GM18868 (cell line): ENCODE data around the gene AIM2.
"Not testable (repeated sequence)": the region's sequence is repeated elsewhere in the genome, so short reads cannot be mapped to it uniquely, and the experiment has no call there.

Source experiments
- ATAC-seq: cut with Tn5 transposase; IDR thresholded peaks from one replicate; pipeline ENCODE4 v1.9.1; 2021; ENCODE audit warnings: mild to moderate bottlenecking, moderate library complexity; ENCODE audit not compliant: unreplicated experiment

The AIM2 gene

DNA sequence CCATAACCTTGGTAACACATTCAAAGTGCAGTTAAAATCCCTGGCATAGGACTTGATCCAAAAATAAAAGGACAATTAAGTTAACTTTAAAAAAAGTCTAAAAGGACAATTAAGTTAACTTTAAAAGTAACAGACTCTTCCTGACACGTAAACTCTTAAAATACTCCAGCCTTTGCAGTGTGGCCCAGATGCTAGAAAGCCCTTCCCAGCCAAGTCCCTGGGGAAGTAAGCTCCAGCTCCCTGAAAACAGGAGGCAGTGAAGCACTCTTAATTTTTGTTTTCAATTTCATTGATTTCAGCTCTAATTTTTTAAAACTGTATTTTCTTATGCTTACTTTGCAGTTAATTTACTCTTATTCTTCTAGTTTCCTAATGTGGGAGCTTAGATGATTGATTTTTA lies 5.1 kb upstream of the AIM2 start:
- no peak for ATAC-seq

DNA sequence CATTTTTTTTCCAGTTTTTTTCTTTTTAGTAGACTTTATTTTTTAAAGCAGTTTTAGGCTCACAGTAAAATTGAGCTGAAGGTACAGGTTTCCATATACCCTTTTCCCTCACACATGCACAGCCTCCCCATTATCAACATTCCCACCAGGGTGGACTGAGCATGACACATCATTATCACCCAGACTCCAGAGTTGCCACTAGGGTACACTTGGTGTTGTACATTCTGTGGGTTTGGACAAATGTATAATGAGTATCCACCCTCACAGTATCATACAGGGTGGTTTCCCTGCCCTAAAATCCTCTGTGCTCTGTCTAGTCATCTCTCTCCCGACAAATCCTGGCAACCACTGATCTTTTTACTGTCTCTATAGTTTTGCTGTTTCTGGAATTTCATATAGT lies 3.0 kb upstream of the AIM2 start:
- no peak for ATAC-seq

- ATAC-seq, result peak; percentile 77
Observed at GRCh38 chr1:159077120-159077961, 775 bp upstream of the AIM2 start.

GRCh38 chr1:159071970-159072582 lies 4.5 kb downstream of the AIM2 start:
- ATAC-seq, result no peak

GRCh38 chr1:159068886-159069285 lies 7.7 kb downstream of the AIM2 start:
- no peak for ATAC-seq

GRCh38 chr1:159067699-159068621 lies 8.6 kb downstream of the AIM2 start:
- ATAC-seq, result peak; percentile 83

GRCh38 chr1:159066108-159066507 lies 10.5 kb downstream of the AIM2 start:
- ATAC-seq, result no peak

GRCh38 chr1:159065106-159065505 lies 11.5 kb downstream of the AIM2 start:
- ATAC-seq, result no peak

- no peak for ATAC-seq
Observed at GRCh38 chr1:159058751-159059150, 17.8 kb downstream of the AIM2 start.

DNA sequence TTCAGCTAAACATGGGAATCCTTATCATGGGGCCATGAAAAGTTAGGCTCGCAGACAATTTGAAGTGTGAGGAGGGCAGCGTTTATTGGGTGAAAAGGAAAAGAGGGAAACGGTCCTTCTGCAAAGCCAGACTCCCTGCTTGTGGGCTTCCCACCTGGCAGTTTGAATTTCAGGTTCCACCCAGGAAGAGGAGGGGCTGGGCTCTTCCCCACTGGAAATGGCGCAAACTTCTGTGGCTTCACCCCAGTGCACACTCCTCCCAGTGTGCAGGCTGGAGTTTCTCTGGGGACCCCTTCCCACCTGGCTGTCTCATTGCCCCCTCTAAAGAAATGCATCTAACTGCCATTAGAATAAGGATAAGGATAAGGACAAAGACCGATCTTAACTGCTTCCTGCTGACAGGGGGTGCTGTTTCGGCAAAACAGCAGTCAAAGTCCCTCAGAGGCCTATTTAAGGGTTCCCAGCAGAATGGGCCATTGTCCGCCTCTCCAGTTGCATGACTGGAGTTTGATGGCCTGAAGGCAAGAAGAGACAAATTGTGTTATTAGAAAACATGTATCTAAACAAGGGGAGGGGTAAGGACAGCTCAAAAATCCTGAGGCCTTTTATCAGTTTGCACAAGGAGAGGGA lies 20.4 kb downstream of the AIM2 start:
- ATAC-seq, result no peak

DNA sequence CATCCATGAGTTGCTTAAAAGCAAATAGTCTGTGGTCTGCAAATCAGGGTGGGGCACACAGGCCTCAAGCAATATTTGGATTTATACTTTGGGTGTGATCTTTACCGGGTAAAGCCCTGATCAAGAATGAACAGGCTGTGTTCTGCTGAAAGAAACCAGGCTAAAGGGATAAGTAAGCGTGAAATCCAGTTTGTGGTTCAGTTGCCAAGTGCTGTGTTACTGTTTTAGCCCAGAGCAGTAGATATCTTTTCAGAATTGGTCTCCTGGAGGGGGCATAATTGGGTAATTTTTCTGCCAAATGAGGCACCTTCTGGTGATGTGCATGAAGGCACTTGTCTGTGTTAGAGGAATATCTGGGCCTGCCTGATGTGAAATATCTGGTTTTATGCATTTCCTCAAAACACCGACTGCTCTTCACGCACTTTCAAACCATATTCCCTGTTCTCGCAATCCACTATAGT lies 21.4 kb downstream of the AIM2 start:
- no peak for ATAC-seq

DNA sequence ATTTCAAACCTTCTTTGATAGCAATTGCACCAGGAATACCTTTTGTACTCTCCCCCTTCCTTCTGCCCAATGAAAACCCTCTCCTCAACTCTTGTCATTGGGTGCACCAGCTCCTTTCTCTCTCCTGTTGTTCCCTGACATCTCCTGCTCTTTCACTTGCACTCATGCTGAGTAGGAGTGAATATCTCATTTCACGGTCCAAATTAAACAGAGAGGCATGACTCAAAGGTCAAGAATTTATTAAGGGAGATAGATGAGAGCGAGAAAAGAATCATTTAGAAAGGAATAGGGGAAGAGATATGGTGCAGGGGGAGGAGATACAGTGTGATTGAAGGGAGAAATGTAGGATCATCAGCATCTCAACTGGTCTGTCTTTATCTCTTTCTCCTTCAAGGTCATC lies 22.1 kb downstream of the AIM2 start:
- ATAC-seq, result no peak

DNA sequence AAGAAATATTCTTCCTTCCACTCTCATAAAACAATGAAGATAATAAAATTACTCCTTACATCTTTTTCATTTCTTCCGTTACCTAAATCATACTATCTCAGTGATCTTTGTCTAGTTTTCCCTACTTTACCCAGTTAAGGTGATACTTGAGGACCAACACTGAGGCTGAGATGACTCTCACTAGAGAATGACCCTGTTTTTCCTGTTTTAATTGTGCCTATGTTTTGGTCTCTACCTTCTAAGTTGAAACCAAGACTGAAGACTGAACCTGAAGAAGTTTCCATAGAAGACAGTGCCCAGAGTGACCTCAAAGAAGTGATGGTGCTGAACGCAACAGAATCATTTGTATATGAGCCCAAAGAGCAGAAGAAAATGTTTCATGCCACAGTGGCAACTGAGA lies 25.1 kb downstream of the AIM2 start:
- ATAC-seq, result no peak

- ATAC-seq, result not testable (repeated sequence)
Observed at GRCh38 chr1:159046486-159046885, 30.1 kb downstream of the AIM2 start.

- ATAC-seq, result peak; percentile 80
Observed at GRCh38 chr1:159040893-159041724, 35.5 kb downstream of the AIM2 start.

GRCh38 chr1:159040206-159040605 lies 36.4 kb downstream of the AIM2 start:
- no peak for ATAC-seq

GRCh38 chr1:159030877-159031447 lies 45.6 kb downstream of the AIM2 start:
- no peak for ATAC-seq

GRCh38 chr1:159030311-159030710 lies 46.3 kb downstream of the AIM2 start:
- no peak for ATAC-seq

DNA sequence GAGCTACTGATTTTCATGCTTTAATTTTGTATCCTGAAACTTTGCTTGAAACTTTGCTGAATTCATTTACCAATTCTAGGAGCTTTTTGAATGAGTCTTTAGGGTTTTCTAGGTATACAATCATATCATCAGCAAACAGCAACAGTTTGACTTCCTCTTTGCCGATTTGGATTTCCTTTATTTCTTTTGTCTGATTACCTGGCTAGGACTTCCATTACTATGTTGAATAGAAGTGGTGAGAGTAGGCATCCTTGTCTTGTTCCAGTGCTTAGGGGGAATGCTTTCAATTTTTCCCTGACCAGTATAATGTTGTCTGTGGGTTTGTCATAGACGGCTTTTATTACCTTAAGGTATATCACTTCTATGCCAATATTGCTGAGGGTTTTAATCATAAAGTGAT lies 49.7 kb downstream of the AIM2 start:
- ATAC-seq, result not testable (repeated sequence)

GRCh38 chr1:159025043-159025442 lies 51.5 kb downstream of the AIM2 start:
- ATAC-seq, result no peak
